Colonic mucosa (tissue), 4 donors: ENCODE data around the gene MDM2. TPM values are rescaled to one million over a fixed set of nuclear protein-coding genes. Genes with fewer than 3 reads are reported as not detected.

Experiments used
- DNase-seq: peaks from one replicate; pipeline ENCODE4 v3.0.0-alpha.2; 2020
- H3K27ac ChIP-seq: fragments of 200-600 bp; one replicate; pipeline ENCODE4 v1.8.0; 2021
- H3K27me3 ChIP-seq: fragments of 200-600 bp; one replicate; pipeline ENCODE4 v1.8.0; 2021
- H3K36me3 ChIP-seq: fragments of 200-600 bp; one replicate; pipeline ENCODE4 v1.8.0; 2021
- H3K4me1 ChIP-seq: fragments of 200-600 bp; one replicate; pipeline ENCODE4 v1.8.0; 2021; ENCODE audit warnings: mild to moderate bottlenecking
- H3K4me3 ChIP-seq: fragments of 200-600 bp; one replicate; pipeline ENCODE4 v1.8.0; 2021
- H3K9ac ChIP-seq, 2 donors: one replicate each; pipeline ENCODE4 v1.7.0; 2013; ENCODE audit warnings: control low read depth in 2 of 2, low read depth in 2 of 2, low read length in 2 of 2
- H3K9me3 ChIP-seq: fragments of 200-600 bp; one replicate; pipeline ENCODE4 v1.8.0; 2021
- intact Hi-C: fragments of 100-400 bp; cut with DNase I; formaldehyde crosslinking; loops from one replicate; pipeline ENCODE4 v1.14.1; 2022
- total RNA-seq, 2 donors: library from RNA; stranded (reverse); fragmentation: NEBNext Ultra II Directional in 1 of 2; extraction: Animal tissue kit (Norgen Biotek cat#: 25700) in 1 of 2; gene quantifications; one replicate each; pipeline ENCODE4 v1.2.1, GENCODE V29; 2021
- TF ChIP-seq, protein P1 (sequence below): fragments of 200-600 bp; IDR thresholded peaks from one replicate; pipeline ENCODE4 v1.8.0; 2022; ENCODE audit warnings: antibody characterized with exemption, mild to moderate bottlenecking
- donor health status: healthy.
- donor health status: DM: no; HTN: no; CAD: no.
- donor health status: DM: no; HTN: no; CAD: no.

MDM2 gene
- total RNA-seq, 2 donors from 2014 or later: 94.8 to 107 TPM

DNA sequence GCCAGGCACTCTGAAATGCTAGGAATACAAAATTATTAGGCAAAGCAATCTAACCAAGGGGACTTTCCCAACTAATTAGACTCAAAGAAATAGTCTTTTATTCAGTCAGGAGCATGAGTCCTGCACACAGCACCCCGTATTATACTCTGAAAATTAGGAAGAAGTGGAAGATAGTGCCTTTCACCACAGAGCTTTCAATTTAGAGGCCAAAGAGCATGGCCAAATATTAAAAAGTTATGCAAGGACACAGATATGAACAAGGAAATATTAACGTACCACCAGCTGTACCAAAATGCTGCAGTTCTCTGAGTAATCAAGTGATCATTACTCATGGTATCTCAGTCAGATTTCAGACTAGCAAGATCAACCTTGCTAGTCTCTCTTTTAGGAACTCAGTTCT lies 22.6 kb upstream of the MDM2 start:
- no peaks in the 10 kb centered on the region for H3K27me3 ChIP-seq
- no peaks in the 10 kb centered on the region for H3K4me1 ChIP-seq
- H3K4me3 ChIP-seq: no peak overlapping the region
- no peaks in the 10 kb centered on the region for H3K36me3 ChIP-seq
- intact Hi-C loops: no loop called here
- DNase-seq: no peak
- H3K9ac ChIP-seq: no peak overlapping the region
- no peak overlapping the region for H3K27ac ChIP-seq
- TF ChIP-seq, protein P1, sequence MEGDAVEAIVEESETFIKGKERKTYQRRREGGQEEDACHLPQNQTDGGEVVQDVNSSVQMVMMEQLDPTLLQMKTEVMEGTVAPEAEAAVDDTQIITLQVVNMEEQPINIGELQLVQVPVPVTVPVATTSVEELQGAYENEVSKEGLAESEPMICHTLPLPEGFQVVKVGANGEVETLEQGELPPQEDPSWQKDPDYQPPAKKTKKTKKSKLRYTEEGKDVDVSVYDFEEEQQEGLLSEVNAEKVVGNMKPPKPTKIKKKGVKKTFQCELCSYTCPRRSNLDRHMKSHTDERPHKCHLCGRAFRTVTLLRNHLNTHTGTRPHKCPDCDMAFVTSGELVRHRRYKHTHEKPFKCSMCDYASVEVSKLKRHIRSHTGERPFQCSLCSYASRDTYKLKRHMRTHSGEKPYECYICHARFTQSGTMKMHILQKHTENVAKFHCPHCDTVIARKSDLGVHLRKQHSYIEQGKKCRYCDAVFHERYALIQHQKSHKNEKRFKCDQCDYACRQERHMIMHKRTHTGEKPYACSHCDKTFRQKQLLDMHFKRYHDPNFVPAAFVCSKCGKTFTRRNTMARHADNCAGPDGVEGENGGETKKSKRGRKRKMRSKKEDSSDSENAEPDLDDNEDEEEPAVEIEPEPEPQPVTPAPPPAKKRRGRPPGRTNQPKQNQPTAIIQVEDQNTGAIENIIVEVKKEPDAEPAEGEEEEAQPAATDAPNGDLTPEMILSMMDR: no peak
- H3K9me3 ChIP-seq: no peaks in the 10 kb centered on the region

DNA sequence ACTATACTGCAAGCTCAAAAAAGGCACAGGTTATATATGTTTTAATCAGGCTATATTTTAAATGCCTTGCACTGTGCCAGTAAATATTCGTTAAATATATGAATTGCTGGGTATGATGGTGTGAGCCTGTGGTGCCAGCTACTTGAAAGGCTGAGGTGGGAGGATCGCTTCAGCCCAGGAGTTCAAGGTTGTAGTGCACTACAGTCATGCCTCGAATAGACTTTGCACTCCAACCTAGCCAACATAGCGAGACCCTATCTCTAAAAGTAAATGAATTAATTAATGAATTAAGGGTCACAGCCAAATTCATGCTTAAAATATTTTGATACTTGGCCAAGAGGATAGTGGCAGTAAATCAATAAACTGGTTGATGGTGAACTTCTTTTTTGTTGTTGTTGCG lies 22.2 kb upstream of the MDM2 start:
- H3K36me3 ChIP-seq: no peaks in the 10 kb centered on the region
- H3K4me3 ChIP-seq: no peak overlapping the region
- intact Hi-C loops: no loop called here
- TF ChIP-seq, protein P1: no peak
- H3K27ac ChIP-seq: no peak overlapping the region
- DNase-seq: no peak
- no peaks in the 10 kb centered on the region for H3K4me1 ChIP-seq
- H3K9ac ChIP-seq: no peak overlapping the region
- H3K27me3 ChIP-seq: no peaks in the 10 kb centered on the region
- no peaks in the 10 kb centered on the region for H3K9me3 ChIP-seq

DNA sequence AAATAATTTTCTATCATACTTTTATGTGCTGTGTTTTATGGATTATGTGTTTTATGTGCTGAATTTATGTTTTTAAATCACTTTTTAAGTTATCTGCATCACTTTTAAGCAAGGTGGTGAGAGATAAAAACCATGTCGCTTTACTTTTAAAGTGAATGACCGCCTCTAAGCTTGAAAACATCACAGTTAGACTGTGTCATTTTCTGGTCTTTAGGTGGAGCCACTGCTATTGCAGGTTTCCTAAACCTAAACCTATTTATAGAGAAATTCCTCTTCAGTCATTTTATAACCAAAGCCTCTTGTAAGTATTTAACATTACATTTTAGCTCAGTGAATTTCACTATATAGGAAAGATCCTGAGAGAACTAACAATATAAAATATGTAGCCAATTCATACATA lies 21.0 kb upstream of the MDM2 start:
- TF ChIP-seq, protein P1: no peak
- H3K4me1 ChIP-seq: no peaks in the 10 kb centered on the region
- no peak overlapping the region for H3K9ac ChIP-seq
- intact Hi-C loops: no loop called here
- H3K9me3 ChIP-seq: no peaks in the 10 kb centered on the region
- H3K4me3 ChIP-seq: no peak overlapping the region
- H3K36me3 ChIP-seq: no peaks in the 10 kb centered on the region
- H3K27ac ChIP-seq: peak overlapping the region; percentile 41
- no peaks in the 10 kb centered on the region for H3K27me3 ChIP-seq
- DNase-seq: no peak

DNA sequence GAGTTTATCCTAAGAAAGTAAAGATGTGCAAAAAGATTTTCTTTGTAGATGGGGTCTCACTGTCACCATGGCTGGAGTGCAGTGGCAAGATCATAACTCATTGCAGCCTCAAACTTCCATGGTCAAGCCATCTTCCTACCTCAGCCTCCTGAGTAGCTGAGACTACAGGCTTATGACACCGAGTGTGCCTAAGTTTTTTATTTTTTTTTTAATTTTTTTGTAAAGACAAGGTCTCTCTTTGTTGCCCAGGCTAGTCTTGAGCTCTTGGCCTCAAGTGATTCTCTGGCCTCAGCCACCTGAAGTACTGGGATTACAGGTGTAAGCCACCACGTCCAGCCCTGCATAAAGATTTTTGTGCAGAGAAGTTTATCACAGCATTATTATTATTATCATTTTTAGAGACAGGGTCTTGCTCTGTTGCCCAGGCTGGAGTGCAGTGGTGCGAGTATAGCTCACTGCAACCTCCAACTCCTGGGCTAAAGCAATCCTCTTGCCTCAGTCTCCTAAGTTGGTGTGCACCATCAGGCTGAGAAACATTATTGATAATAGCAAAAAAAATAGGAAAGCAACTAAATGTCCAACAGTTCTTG lies 19.3 kb upstream of the MDM2 start:
- TF ChIP-seq, protein P1: no peak
- Histone ChIP-seq H3K9ac (no peak overlapping the region), H3K27me3 (no peaks in the 10 kb centered on the region), H3K27ac (no peak overlapping the region), H3K9me3 (no peaks in the 10 kb centered on the region), H3K4me1 (no peaks in the 10 kb centered on the region), H3K4me3 (no peak overlapping the region), H3K36me3 (no peaks in the 10 kb centered on the region)
- DNase-seq: no peak
- intact Hi-C loops: no loop called here

DNA sequence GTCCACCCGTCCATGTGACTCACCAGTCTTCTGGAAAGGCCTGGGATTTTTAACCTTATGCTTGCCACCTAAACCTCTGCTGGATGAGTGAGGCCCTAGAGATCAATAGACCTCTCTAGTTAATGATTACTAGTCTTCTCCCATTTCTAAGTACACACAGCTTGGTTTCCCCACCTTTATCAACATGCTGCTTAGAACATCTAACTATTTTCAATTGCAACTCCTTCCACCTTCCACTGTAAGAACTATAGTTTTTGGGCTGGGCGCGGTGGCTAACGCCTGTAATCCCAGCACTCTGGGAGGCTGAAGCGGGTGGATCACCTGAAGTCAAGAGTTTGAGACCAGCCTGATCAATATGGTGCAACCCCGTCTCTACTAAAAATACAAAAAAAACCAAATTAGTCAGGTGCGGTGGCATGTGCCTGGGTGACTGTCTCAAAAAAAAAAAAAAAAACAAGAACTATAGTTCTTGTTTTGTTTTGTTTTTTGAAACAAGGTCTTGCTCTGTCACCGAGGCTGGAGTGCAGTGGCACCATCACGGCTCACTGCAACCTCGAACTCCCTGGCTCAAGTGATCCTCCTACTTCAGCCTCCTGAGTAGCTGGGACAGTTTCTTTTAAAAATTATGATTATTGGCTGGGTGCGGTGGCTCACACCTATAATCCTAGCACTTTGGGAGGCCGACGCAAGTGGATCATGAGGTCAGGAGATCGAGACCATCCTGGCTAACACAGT lies 18.7 kb upstream of the MDM2 start:
- TF ChIP-seq, protein P1: no peak
- Histone ChIP-seq H3K9ac (no peak overlapping the region), H3K4me3 (no peak overlapping the region), H3K27me3 (no peaks in the 10 kb centered on the region), H3K4me1 (no peaks in the 10 kb centered on the region), H3K27ac (no peak overlapping the region), H3K36me3 (no peaks in the 10 kb centered on the region), H3K9me3 (no peaks in the 10 kb centered on the region)
- DNase-seq: no peak
- intact Hi-C loops: no loop called here
